GM23338 (cell line): Measurements from ENCODE around the gene DLGAP4. TPM values are rescaled to one million over a fixed set of nuclear protein-coding genes. Genes with fewer than 3 reads are reported as not detected.

Experiments used
- ATAC-seq: fragments of 200-7000 bp; cut with Tn5 transposase; 3 replicates; pipeline ENCODE4 v1.9.1; 2020
- DNase-seq: peaks from one replicate; pipeline ENCODE4 v3.0.0-alpha.2; 2015; ENCODE audit warnings: low spot score
- H2AFZ ChIP-seq: fragments of 200-600 bp; sonication (generic); 2 replicates; pipeline ENCODE4 v1.8.0; 2016; ENCODE audit warnings: antibody characterized with exemption, mild to moderate bottlenecking, moderate library complexity
- H3F3A ChIP-seq: fragments of 200-600 bp; sonication (generic); replicated peaks from 2 replicates; pipeline ENCODE4 v1.8.0; 2017; ENCODE audit warnings: antibody characterized with exemption, mixed run types, low read depth
- H3K27ac ChIP-seq: fragments of 200-600 bp; sonication (generic); 2 replicates; pipeline ENCODE4 v1.6.1; 2016; ENCODE audit warnings: low read depth
- H3K27me3 ChIP-seq: fragments of 200-600 bp; sonication (generic); 2 replicates; pipeline ENCODE4 v1.8.0; 2016; ENCODE audit warnings: mild to moderate bottlenecking, mixed run types, moderate library complexity; ENCODE audit not compliant: insufficient read depth
- H3K36me3 ChIP-seq: fragments of 200-600 bp; sonication (generic); 2 replicates; pipeline ENCODE4 v1.8.0; 2016; ENCODE audit warnings: mild to moderate bottlenecking; ENCODE audit not compliant: insufficient read depth
- H3K4me1 ChIP-seq: fragments of 200-600 bp; sonication (generic); 2 replicates; pipeline ENCODE4 v1.8.0; 2016; ENCODE audit warnings: mild to moderate bottlenecking, moderate library complexity; ENCODE audit not compliant: insufficient read depth
- H3K4me2 ChIP-seq: fragments of 200-600 bp; sonication (generic); 2 replicates; pipeline ENCODE4 v1.7.1; 2017; ENCODE audit warnings: mixed run types
- H3K4me3 ChIP-seq: fragments of 200-600 bp; sonication (generic); 2 replicates; pipeline ENCODE4 v1.6.1; 2016; ENCODE audit warnings: mixed run types
- H3K79me2 ChIP-seq: fragments of 200-600 bp; sonication (generic); replicated peaks from 2 replicates; pipeline ENCODE4 v1.8.0; 2017; ENCODE audit warnings: mild to moderate bottlenecking; ENCODE audit not compliant: insufficient read depth
- H3K9me2 ChIP-seq: fragments of 200-600 bp; sonication (generic); 2 replicates; pipeline ENCODE4 v1.8.0; 2017; ENCODE audit not compliant: insufficient read depth
- H4K20me1 ChIP-seq: fragments of 200-600 bp; sonication (generic); replicated peaks from 2 replicates; pipeline ENCODE4 v1.8.0; 2017; ENCODE audit warnings: mild to moderate bottlenecking; ENCODE audit not compliant: insufficient read depth
- H3K27ac Mint-ChIP-seq: 2 replicates; pipeline ENCODE4 v1.8.0; 2020; ENCODE audit warnings: inconsistent platforms, mild to moderate bottlenecking, moderate library complexity, mixed read lengths
- H3K27me3 Mint-ChIP-seq: 3 replicates; pipeline ENCODE4 v1.8.0; 2022; ENCODE audit warnings: low read depth, mild to moderate bottlenecking, moderate library complexity, mixed read lengths, inconsistent platforms; ENCODE audit not compliant: insufficient read depth, poor library complexity
- H3K36me3 Mint-ChIP-seq: 3 replicates; pipeline ENCODE4 v1.8.0; 2021; ENCODE audit warnings: low read depth, mild to moderate bottlenecking, inconsistent platforms, moderate library complexity, mixed read lengths
- H3K4me1 Mint-ChIP-seq: 3 replicates; pipeline ENCODE4 v1.8.0; 2020; ENCODE audit warnings: mild to moderate bottlenecking, inconsistent platforms, mixed read lengths
- H3K4me3 Mint-ChIP-seq: 3 replicates; pipeline ENCODE4 v1.8.0; 2021; ENCODE audit warnings: moderate library complexity, mild to moderate bottlenecking, inconsistent platforms, mixed read lengths
- H3K9me3 Mint-ChIP-seq: 3 replicates; pipeline ENCODE4 v1.8.0; 2020; ENCODE audit warnings: moderate library complexity, mild to moderate bottlenecking, inconsistent platforms, mixed read lengths
- CREB1 ChIP-seq: fragments of 250-450 bp; sonication (Bioruptor Pico); IDR thresholded peaks from 2 replicates; pipeline ENCODE4 v1.5.0; 2020; ENCODE audit warnings: low read depth, mild to moderate bottlenecking, moderate library complexity
- CTCF ChIP-seq, 2 experiments: fragments of 200-600 bp in 1 of 2; sonication (generic) in 1 of 2; conservative IDR thresholded peaks; 2 replicates each; pipeline versions ENCODE4 v1.5.1 to v1.6.1; 2016 to 2017; ENCODE audit warnings: antibody characterized with exemption in 2 of 2, low read depth in 2 of 2, mild to moderate bottlenecking in 2 of 2, moderate library complexity in 1 of 2
- ETS1 ChIP-seq: IDR thresholded peaks from 2 replicates; pipeline ENCODE4 v1.6.1; 2016; ENCODE audit warnings: antibody characterized with exemption
- EZH2 ChIP-seq: fragments of 200-600 bp; sonication (generic); IDR thresholded peaks from one replicate; pipeline ENCODE4 v1.8.0; 2017; ENCODE audit warnings: antibody characterized with exemption, mild to moderate bottlenecking, low read depth; ENCODE audit not compliant: unreplicated experiment
- EZH2phosphoT487 ChIP-seq: fragments of 200-600 bp; sonication (generic); IDR thresholded peaks from one replicate; pipeline ENCODE4 v1.8.1; 2018; ENCODE audit warnings: antibody characterized with exemption; ENCODE audit not compliant: unreplicated experiment
- JUNB ChIP-seq: IDR thresholded peaks from one replicate; pipeline ENCODE4 v1.6.1; 2016; ENCODE audit warnings: antibody characterized with exemption; ENCODE audit not compliant: unreplicated experiment
- NANOG ChIP-seq: IDR thresholded peaks from 2 replicates; pipeline ENCODE4 v1.6.1; 2016; ENCODE audit warnings: antibody characterized with exemption, borderline replicate concordance
- POLR2AphosphoS5 ChIP-seq: IDR thresholded peaks from 2 replicates; pipeline ENCODE4 v1.6.1; 2016; ENCODE audit warnings: antibody characterized with exemption, low read depth
- REST ChIP-seq: IDR thresholded peaks from one replicate; pipeline ENCODE4 v1.6.1; 2018; ENCODE audit warnings: antibody characterized with exemption; ENCODE audit not compliant: unreplicated experiment
- ZNF331 ChIP-seq: fragments of 250-450 bp; sonication (Bioruptor Pico); IDR thresholded peaks from 2 replicates; pipeline ENCODE4 v1.5.0; 2020; ENCODE audit warnings: low read depth, mild to moderate bottlenecking, moderate library complexity
- polyA plus RNA-seq: library from polyadenylated mRNA; unstranded; fragments of >200 nt; fragmentation: Nextera tagmentation; extraction: Ambion mirVana; gene quantifications from 2 replicates; pipeline ENCODE4 v1.2.1, GENCODE V29; 2016
- total RNA-seq: library from RNA; depleted of rRNA; stranded (reverse); fragments of >200 nt; shearing (Covaris generic); gene quantifications from 2 replicates; pipeline ENCODE4 v1.2.3, GENCODE V29; 2014

DLGAP4 gene
- total and polyA plus RNA-seq, 2 experiments from 2014 or later = 46.1 to 52.2 TPM

GRCh38 chr20:36391955-36392354 lies 85.8 kb downstream of the DLGAP4 start (continued):
- TF ChIP-seq CTCF (conservative IDR thresholded peaks at IDR 0.05; ENCODE audit: low read depth in 2 of 2) (no peak), JUNB (no peak), ZNF331 (CRISPR knock-in tag) (no peak), EZH2phosphoT487 (no peak), POLR2AphosphoS5 (no peak), ETS1 (no peak), NANOG (no peak), EZH2 (no peak), CREB1 (CRISPR knock-in tag) (no peak), REST (no peak)

GRCh38 chr20:36392989-36393388 lies 86.8 kb downstream of the DLGAP4 start:
- DNase-seq (no peak), ATAC-seq (no peak)
- Histone ChIP-seq H3K4me3 (no peak overlapping the region), H2AFZ (no peak overlapping the region), H3K4me2 (no peak overlapping the region), H3K27ac (no peak overlapping the region), H4K20me1 (peaks cover 3% of the 10 kb centered on the region; the same call in 1 of the 2 replicates), H3K27me3 (no peaks in the 10 kb centered on the region), H3K36me3 (no peaks in the 10 kb centered on the region), H3K79me2 (no peaks in the 10 kb centered on the region), H3K4me1 (peaks cover 11% of the 10 kb centered on the region; the same call in 1 of the 2 replicates), H3F3A (no peaks in the 10 kb centered on the region), H3K9me2 (no peaks in the 10 kb centered on the region)
- Mint-ChIP-seq H3K4me3 (no peak overlapping the region), H3K9me3 (no peaks in the 10 kb centered on the region), H3K36me3 (no peaks in the 10 kb centered on the region; the same call in 2 of the 3 replicates), H3K27ac (no peak overlapping the region), H3K27me3 (peaks cover 19% of the 10 kb centered on the region), H3K4me1 (peaks cover 25% of the 10 kb centered on the region)
- TF ChIP-seq EZH2phosphoT487 (no peak), CTCF (conservative IDR thresholded peaks at IDR 0.05; ENCODE audit: low read depth in 2 of 2) (no peak), ETS1 (no peak)
